ENCODE measurements around the gene CNIH2. TPM values are rescaled to one million over a fixed set of nuclear protein-coding genes. Genes with fewer than 3 reads are reported as not detected.
"Not testable (repeated sequence)": the region's sequence is repeated elsewhere in the genome, so short reads cannot be mapped to it uniquely, and the experiment has no call there.

CNIH2 gene
- total and polyA plus RNA-seq, 2 donors (not counting 1 experiment from before 2014, with no cell fraction given), result 0.17 to 0.57 TPM

DNA sequence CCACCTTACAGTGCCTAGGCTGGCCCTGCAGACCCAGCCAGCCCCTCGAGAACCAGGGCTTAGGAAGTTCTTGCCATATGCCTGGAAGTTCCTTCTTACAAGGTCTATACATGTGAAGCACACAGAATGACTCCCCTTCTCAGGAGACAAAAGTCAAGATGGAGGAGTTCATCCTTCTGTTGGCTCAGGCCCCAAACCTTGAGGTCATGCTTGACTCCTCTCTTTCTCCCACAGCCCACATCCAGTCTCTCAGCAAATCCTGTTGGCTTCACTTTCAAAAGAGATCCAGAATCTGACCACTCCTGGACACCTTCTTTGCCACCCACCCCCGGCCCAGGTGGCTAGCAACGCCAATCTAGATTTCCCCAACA is 40.6 kb downstream of the CNIH2 start:
- TF ChIP-seq, protein P1, sequence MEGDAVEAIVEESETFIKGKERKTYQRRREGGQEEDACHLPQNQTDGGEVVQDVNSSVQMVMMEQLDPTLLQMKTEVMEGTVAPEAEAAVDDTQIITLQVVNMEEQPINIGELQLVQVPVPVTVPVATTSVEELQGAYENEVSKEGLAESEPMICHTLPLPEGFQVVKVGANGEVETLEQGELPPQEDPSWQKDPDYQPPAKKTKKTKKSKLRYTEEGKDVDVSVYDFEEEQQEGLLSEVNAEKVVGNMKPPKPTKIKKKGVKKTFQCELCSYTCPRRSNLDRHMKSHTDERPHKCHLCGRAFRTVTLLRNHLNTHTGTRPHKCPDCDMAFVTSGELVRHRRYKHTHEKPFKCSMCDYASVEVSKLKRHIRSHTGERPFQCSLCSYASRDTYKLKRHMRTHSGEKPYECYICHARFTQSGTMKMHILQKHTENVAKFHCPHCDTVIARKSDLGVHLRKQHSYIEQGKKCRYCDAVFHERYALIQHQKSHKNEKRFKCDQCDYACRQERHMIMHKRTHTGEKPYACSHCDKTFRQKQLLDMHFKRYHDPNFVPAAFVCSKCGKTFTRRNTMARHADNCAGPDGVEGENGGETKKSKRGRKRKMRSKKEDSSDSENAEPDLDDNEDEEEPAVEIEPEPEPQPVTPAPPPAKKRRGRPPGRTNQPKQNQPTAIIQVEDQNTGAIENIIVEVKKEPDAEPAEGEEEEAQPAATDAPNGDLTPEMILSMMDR (conservative IDR thresholded peaks at IDR 0.05 in 1 of 2, IDR thresholded peaks at IDR 0.05 in 1 of 2; ENCODE audit: low read depth in 1 of 2, low read length in 2 of 2), result no peak
- no peak for TF ChIP-seq EZH2 (IDR thresholded peaks at IDR 0.05; ENCODE audit: low read length, missing control alignments)
- H3K4me3 ChIP-seq (replicated peaks in 1 of 4; ENCODE audit: control extremely low read depth in 1 of 4, insufficient read depth in 1 of 4, low read depth in 3 of 4, low read length in 4 of 4), result no peak overlapping the region
- peaks cover 25% of the 10 kb centered on the region for H3K4me1 ChIP-seq (ENCODE audit: control insufficient read depth, extremely low read depth, insufficient read depth, low read length)
- no peak overlapping the region for H3K9ac ChIP-seq (ENCODE audit: insufficient read depth, low read length)
- no peak overlapping the region for H3K4me2 ChIP-seq (ENCODE audit: extremely low read depth, insufficient read depth, low read length)
- H3K36me3 ChIP-seq (ENCODE audit: control insufficient read depth, insufficient read depth, low read length), result peaks cover 7% of the 10 kb centered on the region
- H3K79me2 ChIP-seq (ENCODE audit: control insufficient read depth, insufficient read depth, low read length), result peaks cover 32% of the 10 kb centered on the region
- DNase-seq (ENCODE audit: low read depth in 2 of 2), result peak in 1 of 2 donors; percentile 19
- no peak overlapping the region for H2AFZ ChIP-seq (ENCODE audit: low read length)
- no peaks in the 10 kb centered on the region for H4K20me1 ChIP-seq (ENCODE audit: control insufficient read depth, extremely low read depth, insufficient read depth, low read length)
- peak overlapping the region; percentile 84 for H3K27ac ChIP-seq (ENCODE audit: insufficient read depth, low read length)
- no peaks in the 10 kb centered on the region for H3K27me3 ChIP-seq (ENCODE audit: control insufficient read depth, insufficient read depth, low read length)
- no peaks in the 10 kb centered on the region for H3K9me3 ChIP-seq (ENCODE audit: control insufficient read depth, insufficient read depth, low read depth, low read length)

DNA sequence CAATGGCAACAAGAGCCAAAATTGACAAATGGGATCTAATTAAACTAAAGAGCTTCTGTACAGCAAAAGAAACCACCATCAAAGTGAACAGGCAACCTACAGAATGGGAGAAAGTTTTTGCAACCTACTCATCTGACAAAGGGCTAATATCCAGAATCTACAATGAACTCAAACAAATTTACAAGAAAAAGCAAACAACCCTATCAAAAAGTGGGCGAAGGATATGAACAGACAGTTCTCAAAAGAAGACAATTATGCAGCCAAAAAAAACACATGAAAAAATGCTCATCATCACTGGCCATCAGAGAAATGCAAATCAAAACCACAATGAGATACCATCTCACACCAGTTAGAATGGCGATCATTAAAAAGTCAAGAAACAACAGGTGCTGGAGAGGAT is 42.3 kb downstream of the CNIH2 start:
- H3K4me3 ChIP-seq (replicated peaks in 1 of 4; ENCODE audit: control extremely low read depth in 1 of 4, insufficient read depth in 1 of 4, low read depth in 3 of 4, low read length in 4 of 4); H2AFZ ChIP-seq (ENCODE audit: low read length); H3K9ac ChIP-seq (ENCODE audit: insufficient read depth, low read length); DNase-seq (ENCODE audit: low read depth in 2 of 2); H3K4me2 ChIP-seq (ENCODE audit: extremely low read depth, insufficient read depth, low read length); H3K27ac ChIP-seq (ENCODE audit: insufficient read depth, low read length); H3K36me3 ChIP-seq (ENCODE audit: control insufficient read depth, insufficient read depth, low read length); H3K27me3 ChIP-seq (ENCODE audit: control insufficient read depth, insufficient read depth, low read length); H4K20me1 ChIP-seq (ENCODE audit: control insufficient read depth, extremely low read depth, insufficient read depth, low read length); H3K9me3 ChIP-seq (ENCODE audit: control insufficient read depth, insufficient read depth, low read depth, low read length): not testable (repeated sequence)
- Histone ChIP-seq H3K4me1 (ENCODE audit: control insufficient read depth, extremely low read depth, insufficient read depth, low read length) (peaks cover 39% of the 10 kb centered on the region), H3K79me2 (ENCODE audit: control insufficient read depth, insufficient read depth, low read length) (peaks cover 15% of the 10 kb centered on the region)

DNA sequence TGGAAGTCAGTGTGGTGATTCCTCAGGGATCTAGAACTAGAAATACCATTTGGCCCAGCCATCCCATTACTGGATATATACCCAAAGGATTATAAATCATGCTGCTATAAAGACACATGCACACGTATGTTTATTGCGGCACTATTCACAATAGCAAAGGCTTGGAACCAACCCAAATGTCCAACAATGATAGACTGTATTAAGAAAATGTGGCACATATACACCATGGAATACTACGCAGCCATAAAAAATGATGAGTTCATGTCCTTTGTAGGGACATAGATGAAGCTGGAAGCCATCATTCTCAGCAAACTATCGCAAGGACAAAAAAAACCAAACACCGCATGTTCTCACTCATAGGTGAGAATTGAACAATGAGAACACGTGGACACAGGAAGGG is 42.8 kb downstream of the CNIH2 start:
- not testable (repeated sequence) for H3K4me3 ChIP-seq (replicated peaks in 1 of 4; ENCODE audit: control extremely low read depth in 1 of 4, insufficient read depth in 1 of 4, low read depth in 3 of 4, low read length in 4 of 4); H3K27me3 ChIP-seq (ENCODE audit: control insufficient read depth, insufficient read depth, low read length); H3K27ac ChIP-seq (ENCODE audit: insufficient read depth, low read length); H3K9me3 ChIP-seq (ENCODE audit: control insufficient read depth, insufficient read depth, low read depth, low read length); H3K9ac ChIP-seq (ENCODE audit: insufficient read depth, low read length); DNase-seq (ENCODE audit: low read depth in 2 of 2); H4K20me1 ChIP-seq (ENCODE audit: control insufficient read depth, extremely low read depth, insufficient read depth, low read length); H2AFZ ChIP-seq (ENCODE audit: low read length); H3K36me3 ChIP-seq (ENCODE audit: control insufficient read depth, insufficient read depth, low read length); H3K4me2 ChIP-seq (ENCODE audit: extremely low read depth, insufficient read depth, low read length)
- H3K79me2 ChIP-seq (ENCODE audit: control insufficient read depth, insufficient read depth, low read length), result peaks cover 11% of the 10 kb centered on the region
- peaks cover 42% of the 10 kb centered on the region for H3K4me1 ChIP-seq (ENCODE audit: control insufficient read depth, extremely low read depth, insufficient read depth, low read length)

DNA sequence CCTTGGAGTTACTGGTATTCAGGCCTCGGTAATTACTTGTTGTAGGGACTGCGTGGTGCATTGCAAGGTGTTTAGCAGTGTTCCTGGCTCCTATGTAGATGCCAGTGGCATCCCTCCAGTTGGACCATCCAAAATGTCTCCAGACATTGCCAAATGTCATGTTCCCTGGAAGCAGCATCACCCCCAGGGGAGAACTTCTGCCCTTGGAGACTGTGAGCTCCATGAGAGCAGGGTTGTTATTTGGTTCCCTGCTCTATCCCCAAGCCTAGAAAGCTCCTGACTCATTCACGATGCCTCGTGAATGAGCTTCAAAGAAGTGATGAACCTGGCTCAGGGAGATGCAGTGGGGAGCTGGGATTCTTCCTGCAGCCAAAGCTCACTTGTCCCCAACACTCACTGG is 43.6 kb downstream of the CNIH2 start:
- Histone ChIP-seq H3K4me1 (ENCODE audit: control insufficient read depth, extremely low read depth, insufficient read depth, low read length) (peaks cover 49% of the 10 kb centered on the region), H4K20me1 (ENCODE audit: control insufficient read depth, extremely low read depth, insufficient read depth, low read length) (no peaks in the 10 kb centered on the region), H3K9me3 (ENCODE audit: control insufficient read depth, insufficient read depth, low read depth, low read length) (no peaks in the 10 kb centered on the region), H2AFZ (ENCODE audit: low read length) (no peak overlapping the region), H3K4me2 (ENCODE audit: extremely low read depth, insufficient read depth, low read length) (no peak overlapping the region), H3K27me3 (ENCODE audit: control insufficient read depth, insufficient read depth, low read length) (no peaks in the 10 kb centered on the region), H3K27ac (ENCODE audit: insufficient read depth, low read length) (no peak overlapping the region), H3K36me3 (ENCODE audit: control insufficient read depth, insufficient read depth, low read length) (no peaks in the 10 kb centered on the region), H3K4me3 (replicated peaks in 1 of 4; ENCODE audit: control extremely low read depth in 1 of 4, insufficient read depth in 1 of 4, low read depth in 3 of 4, low read length in 4 of 4) (no peak overlapping the region), H3K79me2 (ENCODE audit: control insufficient read depth, insufficient read depth, low read length) (peaks cover 2% of the 10 kb centered on the region), H3K9ac (ENCODE audit: insufficient read depth, low read length) (no peak overlapping the region)
- DNase-seq (ENCODE audit: low read depth in 2 of 2), result no peak
- TF ChIP-seq, protein P1 (conservative IDR thresholded peaks at IDR 0.05 in 1 of 2, IDR thresholded peaks at IDR 0.05 in 1 of 2; ENCODE audit: low read depth in 1 of 2, low read length in 2 of 2), result no peak
- no peak for TF ChIP-seq EZH2 (IDR thresholded peaks at IDR 0.05; ENCODE audit: low read length, missing control alignments)

Data from fibroblast of lung (primary cell).